HG03175 (cell line): ENCODE measurements around the gene CLEC2A.
A peak's percentile ranks its signal among the peaks of the same experiment; 100 is the strongest.
"Not testable (repeated sequence)": the region's sequence is repeated elsewhere in the genome, so short reads cannot be mapped to it uniquely, and the experiment has no call there.

Experiments used
- ATAC-seq: cut with Tn5 transposase; IDR thresholded peaks from one replicate; pipeline ENCODE4 v1.9.1; 2021; ENCODE audit warnings: mild to moderate bottlenecking, moderate library complexity; ENCODE audit not compliant: unreplicated experiment

The CLEC2A gene

DNA sequence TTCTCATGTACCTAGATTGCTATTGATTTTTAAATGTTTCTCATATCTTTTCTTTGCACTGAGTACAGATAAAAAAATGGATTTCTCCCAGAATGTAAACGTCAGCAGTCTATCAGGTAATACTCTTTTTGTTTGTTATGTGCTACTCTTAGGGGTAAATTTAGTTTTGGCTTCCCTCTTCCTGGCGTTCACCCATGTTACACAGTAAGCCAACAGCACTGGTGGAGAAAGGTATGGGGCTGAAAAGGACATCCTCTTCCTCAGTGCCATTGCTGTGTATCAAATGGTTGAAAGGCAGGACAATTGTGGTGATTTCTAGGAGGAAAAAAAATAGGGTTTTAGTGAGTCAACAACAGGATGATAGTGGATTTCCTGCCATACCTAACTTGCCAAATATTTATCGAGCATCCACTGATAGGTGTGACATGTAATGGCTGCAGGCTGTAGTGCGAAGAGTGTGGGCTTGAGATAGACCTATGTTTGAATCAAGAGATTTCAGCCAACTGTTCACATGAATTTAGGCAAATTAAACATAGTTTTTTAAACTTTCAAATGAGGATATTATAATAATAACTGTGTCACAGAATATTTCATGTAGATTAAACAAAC lies 43.4 kb downstream of the CLEC2A start:
- ATAC-seq: no peak

GRCh38 chr12:9883175-9883574 lies 49.0 kb downstream of the CLEC2A start:
- no peak for ATAC-seq

- ATAC-seq: no peak
Observed at GRCh38 chr12:9881988-9882387, 50.2 kb downstream of the CLEC2A start.

- no peak for ATAC-seq
Observed at GRCh38 chr12:9881246-9881645, 50.9 kb downstream of the CLEC2A start, which contains the start of gene KLRF2. TSS of gene KLRF2 (plus strand) at chr12:9881489. CDS start at chr12:9881596, 107 bp downstream.

GRCh38 chr12:9880532-9881078 lies 51.6 kb downstream of the CLEC2A start:
- ATAC-seq: no peak

- not testable (repeated sequence) for ATAC-seq
Observed at GRCh38 chr12:9876120-9876519, 56.0 kb downstream of the CLEC2A start.

DNA sequence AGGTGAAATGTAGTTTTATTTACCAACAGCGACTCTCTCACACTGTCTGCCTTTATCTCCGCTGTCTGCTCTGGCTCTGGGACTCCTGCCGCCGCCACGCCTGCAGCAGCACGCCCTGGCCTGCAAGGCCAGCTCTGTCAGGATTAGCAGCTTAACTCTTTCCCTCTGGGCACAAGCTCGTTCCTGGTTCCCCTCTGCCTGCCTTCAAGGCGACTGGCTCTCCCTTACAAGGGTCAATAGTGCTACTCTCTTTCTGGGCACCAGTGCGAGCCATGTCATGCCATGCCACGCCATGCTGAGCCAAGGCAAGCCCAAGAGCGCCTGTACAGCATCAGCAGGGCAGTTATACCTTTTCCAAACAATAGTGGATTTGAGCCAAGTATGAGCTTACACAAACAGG lies 59.4 kb downstream of the CLEC2A start:
- no peak for ATAC-seq

GRCh38 chr12:9872162-9872561 lies 60.0 kb downstream of the CLEC2A start:
- no peak for ATAC-seq

DNA sequence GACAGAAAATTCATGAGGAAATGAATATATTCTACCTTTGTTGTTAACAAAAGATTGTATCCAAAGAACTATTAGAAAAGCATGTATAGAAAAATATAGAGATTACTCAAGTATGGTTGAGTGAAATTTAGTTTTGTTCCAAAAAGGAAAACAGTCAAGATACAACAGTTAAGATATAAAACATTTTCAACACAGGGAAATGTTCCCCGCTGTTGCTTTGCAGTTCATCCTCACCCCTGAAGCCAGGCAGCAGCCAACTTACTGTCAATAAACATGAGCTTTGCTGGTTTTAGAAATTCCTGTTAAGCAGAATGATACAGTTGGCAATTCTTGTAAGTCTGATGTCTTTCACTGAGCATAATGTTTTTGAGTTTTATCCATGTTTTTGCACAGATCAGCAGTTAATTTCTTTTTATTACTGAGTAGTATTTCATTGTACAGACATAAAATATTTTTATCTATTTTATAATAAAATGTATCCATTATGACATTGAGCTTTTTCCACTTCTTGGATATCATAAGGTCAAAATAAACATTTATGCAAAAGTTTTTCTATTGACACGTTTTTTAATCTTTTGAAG lies 61.8 kb downstream of the CLEC2A start:
- no peak for ATAC-seq

GRCh38 chr12:9869307-9870161 lies 62.6 kb downstream of the CLEC2A start, which contains the start of gene CLEC2B:
TSS of gene CLEC2B (minus strand) at chr12:9869354.
- peak; percentile 52 for ATAC-seq

DNA sequence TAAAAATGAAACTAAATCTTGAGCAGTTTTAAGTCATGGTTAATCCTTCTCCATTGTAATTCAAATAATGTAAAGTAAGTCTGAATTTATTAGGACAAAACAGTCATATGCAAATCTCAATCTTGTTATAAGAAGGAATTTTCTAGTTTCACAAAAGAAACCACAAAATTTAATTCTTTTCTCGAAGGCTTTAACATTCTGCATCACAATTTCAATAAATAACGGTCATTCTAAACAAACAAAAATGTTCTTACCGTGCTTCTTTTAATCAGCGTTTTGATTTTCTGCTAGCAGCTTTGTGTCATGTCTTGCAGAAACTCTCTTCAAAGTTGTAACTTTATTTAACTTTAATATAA lies 63.2 kb downstream of the CLEC2A start:
- no peak for ATAC-seq

- no peak for ATAC-seq
Observed at GRCh38 chr12:9868311-9868801, 63.8 kb downstream of the CLEC2A start.

- ATAC-seq: no peak
Observed at GRCh38 chr12:9867531-9867930, 64.6 kb downstream of the CLEC2A start.

DNA sequence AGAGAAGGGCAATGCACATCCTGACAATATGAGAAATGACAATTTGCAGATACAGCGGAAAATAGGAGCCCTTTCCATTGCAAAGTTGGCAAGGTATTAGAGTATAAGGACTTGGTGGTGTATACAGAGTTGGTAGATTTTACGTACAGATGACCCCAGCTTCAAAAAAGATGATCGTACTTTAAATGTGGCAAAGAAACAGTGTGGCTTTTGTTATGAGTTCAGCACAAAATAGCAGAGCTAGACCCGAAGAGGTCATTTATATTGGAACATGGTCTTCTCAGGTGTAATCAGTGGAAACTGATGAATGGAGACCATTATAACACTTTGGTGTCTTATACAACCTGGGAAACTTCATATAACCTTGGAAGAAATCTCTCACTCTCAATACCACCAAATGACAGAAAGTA lies 65.3 kb downstream of the CLEC2A start:
- no peak for ATAC-seq

DNA sequence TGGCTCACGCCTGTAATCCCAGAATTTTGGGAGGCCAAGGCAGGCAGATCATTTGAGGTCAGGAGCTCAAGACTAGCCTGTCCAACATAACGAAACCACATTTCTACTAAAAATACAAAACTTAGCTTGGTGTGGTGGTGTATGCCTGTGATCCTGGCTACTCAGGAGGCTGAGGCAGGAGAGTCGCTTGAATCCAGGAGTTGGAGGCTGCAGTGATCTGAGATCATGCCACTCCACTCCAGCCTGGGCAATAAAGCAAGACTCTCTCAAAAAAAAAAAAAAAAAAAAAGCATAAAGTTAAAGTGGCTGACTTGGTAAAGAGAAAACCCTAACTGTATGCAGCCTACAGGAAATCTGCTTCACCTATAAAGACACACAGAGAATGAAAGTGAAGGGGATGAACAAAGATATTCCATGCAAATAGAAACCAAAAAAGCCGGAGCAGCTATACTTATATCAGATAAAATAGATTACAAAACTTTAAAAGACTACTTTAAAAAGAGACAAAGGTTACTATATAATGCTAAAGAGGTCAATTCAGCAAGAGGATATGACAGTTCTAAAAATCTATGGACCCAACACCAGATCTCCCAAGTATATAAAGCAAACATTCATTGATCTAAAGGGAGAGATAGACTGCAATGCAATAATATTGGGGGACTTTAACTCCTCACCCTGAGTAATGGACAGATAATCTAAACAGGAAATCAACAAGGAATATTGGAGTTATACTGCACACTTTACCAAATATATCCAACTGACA lies 67.1 kb downstream of the CLEC2A start:
- ATAC-seq: no peak
